GM19452 (cell line): ENCODE data around the gene SORCS2.

Source experiments
- ATAC-seq: cut with Tn5 transposase; IDR thresholded peaks from one replicate; pipeline ENCODE4 v1.9.1; 2021; ENCODE audit not compliant: unreplicated experiment

Gene SORCS2

DNA sequence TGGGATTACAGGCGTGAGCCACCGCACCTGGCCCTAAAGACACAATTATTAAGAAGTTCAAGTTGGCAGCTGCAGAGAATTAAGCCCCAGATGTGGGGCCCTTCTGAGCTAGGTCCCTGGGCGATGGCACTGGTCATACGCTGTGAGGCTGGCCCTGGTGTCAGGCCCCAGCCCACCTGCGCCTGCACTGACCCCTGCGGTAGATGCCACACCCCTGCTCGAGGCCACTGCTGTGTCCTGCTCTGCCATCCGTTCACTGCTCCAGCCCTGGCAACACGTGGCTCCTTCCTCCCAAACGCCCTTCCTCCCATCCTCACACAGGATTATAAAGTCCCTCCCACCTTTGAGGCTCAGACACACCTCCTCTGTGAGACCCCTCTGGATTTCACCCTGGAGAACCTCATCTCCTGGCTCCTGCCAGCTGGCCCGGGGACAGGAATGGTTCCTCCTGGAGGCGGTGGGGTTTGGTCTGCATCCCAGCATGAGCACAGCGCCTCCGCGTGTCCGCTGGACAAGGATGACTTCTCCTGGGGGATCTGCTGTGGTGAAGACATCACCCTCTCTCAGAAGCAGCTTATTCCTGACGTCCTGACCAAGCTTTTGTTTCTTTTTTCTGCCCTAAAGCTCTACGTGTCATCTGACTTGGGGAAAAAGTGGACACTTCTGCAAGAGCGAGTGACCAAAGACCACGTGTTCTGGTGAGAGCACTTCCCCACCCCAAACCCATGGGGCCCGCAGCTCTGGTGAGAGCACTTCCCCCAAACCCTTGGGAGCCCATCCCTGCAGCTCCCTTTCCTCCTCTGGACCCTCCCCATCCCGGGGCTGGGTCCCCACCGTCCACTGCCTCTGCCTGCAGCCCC lies 461.4 kb downstream of the SORCS2 start:
- no peak for ATAC-seq

DNA sequence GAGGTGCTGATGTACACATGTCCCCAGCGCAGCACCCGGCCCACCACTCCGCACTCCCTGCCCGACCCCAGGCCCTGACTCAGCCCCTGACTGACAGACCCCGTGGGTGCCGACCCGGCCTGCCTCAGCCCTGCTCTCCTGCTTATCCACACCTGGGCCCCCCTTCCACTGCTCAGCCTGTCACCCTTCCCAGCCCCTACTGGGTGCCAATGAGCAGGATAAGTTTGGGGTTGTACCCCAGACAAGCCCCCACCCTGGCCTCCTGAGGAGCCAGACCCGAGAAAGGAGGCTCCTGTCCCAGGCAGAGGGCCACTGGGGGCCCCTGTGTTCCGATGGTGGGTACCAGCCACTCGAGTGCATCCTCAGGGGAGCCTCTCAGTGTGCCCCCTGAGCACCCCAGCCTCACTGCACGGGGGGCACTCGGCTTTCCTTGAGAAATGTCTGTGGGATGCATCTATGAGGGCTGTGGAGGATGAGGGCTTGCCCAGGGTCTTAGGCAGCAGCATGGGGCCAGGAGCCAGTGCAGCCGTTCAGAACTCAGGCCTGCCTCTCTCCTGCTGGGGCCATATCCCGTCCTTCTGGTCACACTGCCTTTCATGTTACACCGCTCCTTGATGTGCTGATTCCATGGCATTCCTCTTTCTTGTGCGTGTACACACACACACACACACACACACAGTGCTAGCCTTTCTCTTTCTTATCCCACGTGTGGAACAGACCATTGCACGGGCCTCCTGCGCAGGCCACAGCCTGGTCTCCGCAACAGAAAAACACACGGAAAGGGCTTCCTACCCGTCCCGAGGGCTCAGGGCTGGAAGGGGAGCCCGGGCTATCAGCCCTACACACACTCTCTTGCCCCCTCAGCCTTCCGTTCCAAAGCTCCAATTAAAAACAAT lies 462.5 kb downstream of the SORCS2 start:
- no peak for ATAC-seq

DNA sequence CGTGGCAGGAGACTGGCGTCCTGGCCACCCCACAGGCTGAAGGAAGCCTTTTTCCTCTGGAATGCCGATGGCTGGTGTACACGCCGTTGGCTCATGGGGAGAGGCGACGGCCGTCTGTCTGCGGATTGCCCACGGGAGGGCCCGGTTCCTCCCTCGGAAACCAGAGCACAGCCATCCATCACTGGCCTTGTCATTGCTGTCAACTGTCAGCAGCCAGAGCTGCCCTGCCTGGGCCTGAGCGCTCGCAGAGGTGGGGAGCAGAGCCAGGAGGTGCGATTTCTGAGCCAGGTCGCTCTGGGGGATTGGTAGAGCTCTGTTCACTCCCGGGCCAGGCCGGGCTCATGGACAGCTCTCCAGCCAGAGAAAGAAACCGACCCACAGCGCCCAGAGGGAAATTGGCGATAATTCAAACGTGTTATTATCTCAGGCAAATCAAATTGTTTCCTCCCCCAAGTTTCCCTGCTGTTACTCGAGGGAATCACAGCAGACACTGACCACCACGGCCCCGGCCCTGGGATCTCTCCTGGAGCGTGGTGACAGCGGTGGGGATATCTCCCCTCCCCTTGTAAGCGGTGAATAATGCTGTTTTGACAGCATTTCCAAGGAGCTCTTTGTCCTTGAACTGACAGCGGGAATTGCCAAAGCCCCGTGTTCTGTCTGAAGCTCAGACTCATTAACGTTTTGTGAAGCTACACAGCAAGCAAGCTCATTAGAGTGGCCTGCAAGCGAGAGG lies 463.3 kb downstream of the SORCS2 start:
- ATAC-seq: no peak

DNA sequence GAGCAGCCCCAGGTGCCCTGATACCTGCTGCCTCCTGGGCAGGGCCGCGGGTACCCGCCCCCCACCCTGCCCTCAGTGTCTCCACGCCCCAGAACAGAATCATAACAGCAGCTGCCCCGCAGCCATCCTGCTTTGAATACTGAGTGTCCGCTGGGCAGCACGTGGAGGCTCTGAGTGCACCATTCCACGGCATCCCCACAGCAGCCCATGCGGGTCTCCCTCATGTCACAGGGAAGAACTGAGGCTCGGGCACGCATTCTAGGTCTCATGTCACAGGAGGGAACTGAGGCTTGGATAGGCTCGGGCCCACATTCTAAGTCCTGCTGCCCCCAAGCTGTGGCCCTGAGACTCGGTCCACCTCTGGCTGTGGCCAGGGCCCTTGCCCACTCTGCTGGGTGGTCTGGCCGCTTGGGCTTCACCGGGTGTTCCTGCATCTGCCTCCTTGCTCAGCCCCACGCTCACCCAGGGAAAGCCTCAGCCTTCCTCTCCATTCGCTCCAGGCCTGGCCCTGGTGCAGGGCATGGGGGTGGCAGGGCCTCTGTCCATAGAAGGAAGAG lies 464.0 kb downstream of the SORCS2 start:
- ATAC-seq: no peak

DNA sequence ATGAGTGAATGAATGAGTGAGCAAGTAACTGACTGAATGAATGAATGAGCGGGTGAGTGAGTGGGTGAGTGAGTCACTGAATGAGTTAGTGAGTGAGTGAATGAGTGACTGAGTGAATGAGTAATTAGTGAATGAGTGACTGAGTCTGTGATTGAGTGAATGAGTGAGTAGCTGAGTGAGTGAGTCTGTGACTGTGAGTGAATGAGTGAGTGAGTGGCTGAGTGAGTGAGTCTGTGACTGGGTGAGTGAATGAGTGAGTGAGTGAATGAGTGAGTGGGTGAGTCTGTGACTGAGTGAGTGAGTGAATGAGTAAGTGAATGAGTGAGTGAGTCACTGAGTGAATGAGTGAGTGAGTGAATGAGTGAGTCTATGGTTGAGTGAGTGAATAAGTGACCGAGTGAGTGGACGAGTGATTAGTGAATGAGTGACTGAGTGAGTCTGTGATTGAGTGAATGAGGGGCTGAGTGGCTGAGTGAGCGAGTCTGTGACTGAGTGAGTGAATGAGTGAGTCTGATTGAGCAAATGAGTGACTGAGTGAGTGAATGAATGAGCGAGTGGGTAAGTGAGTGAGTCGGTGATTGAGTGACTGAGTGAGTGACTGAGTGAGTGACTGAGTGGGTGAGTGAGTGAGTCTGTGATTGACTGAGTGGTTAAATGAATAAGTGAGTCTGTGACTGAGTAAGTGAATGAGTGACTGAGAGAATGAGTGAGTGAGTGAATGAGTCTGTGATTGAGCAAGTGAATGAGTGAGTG lies 465.4 kb downstream of the SORCS2 start:
- no peak for ATAC-seq

DNA sequence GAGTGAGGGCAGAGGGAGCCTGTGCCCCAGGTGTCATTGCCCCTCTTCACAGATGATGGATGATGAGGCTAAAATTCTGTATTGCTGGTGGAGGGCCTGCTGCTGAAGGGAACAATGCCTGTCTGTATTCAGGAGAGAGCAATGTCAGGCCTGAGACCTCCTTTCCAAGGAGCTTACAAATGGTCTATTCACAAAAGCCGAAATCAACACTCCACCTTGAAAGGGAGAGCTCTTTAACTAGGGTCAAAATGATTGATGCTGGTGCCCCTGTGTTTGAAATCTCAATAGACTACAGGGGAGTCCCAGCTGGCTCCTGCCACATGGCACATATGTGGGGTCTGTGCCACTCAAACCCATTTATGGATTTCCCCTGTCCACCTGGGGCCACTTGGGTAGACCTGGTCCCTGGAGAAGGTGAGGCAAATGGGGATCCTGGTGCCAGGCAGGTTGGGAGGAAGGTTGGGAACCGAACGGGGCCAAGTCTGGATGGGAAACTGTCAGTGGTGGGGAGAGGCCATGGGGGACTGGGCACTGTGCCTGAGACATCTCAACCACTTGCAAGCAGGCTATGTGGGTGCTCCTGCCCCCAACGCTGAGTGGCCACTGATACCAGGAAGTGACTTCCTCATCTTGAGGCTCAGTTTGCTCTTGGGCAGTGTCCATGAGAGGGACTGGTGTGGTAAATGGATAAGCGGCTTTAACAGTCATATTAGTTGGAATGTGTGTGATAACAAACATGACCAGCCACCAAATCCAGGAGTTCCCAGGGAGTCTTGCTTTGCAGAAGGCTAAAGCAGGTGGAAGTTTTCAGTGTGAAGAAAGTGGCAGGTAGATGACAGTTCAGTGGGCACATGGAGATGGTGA lies 466.2 kb downstream of the SORCS2 start:
- ATAC-seq: no peak

DNA sequence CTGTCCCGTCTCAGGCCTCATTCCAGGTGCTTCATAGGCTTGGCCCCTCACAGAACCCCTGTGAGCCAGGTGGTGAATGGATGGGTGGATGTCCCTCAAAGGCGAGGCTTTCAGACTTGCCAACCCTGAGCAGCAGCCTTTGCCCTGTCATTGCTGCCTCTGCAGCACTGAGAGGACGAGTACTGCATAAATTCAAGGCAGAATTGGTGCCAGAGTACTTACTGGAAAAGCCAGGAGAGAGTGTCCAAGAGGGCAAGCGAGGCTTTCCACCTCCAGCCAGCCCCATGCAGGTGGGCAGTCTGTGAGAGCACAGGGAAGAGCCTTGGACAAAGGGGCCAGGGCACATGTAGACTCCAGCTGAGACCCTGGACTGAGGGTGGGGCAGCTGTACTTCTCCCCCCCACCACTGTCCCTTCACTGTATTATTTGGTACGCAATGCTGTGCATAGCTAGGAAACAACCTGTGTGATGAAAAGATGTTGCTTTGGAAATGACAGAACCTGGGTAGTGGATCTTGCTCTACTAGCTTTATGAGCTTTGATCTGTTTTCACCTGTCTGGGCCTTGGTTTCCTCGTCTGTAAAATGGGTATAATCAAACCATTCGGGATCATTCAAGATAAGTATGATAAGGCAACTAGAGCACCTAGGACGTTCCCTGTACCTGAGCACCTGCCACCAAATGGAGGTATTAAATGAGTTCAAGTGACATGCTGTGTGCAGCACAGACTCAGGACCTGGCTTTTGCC lies 467.3 kb downstream of the SORCS2 start:
- no peak for ATAC-seq

DNA sequence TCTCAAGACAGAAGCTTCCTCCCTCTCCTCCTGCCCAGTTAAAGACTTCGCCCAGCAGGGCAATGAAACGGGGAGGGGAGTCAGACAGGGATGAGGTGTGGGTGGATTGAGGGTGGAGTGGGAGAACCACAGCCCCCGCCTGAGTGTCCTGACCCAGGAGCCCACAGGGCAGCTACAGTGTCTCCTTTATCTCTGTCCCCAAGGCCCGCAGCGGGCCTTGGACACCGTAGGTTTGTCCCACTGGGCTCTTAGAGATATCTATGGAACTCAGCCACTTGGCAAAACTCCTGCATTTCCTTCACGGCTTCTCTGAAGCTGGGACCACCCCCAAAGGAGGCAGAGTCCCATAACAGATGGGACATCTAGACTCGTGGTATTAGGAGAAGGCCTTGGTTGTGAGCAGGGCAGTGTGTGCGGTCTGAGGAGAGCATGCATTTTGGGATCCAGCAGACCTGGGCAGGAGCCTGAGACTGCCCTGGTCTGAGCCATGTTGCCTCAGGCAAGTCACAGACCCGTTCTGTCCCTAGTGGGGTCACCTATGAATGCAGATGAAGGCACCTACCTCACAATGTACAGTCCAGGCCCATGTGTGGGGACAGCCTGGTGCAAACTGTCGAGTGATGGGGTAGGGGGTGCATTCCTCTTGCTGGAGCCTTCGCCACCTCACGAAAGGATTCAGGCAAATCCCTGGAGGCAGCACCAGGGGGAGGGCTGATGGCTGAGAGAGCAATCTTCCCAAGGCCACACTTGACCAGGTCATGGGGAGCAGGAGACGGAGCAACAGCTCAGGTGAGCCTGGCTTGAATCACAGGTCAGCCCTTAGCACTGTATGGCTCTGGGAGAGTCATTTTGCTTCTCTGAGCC lies 468.1 kb downstream of the SORCS2 start:
- ATAC-seq: no peak

DNA sequence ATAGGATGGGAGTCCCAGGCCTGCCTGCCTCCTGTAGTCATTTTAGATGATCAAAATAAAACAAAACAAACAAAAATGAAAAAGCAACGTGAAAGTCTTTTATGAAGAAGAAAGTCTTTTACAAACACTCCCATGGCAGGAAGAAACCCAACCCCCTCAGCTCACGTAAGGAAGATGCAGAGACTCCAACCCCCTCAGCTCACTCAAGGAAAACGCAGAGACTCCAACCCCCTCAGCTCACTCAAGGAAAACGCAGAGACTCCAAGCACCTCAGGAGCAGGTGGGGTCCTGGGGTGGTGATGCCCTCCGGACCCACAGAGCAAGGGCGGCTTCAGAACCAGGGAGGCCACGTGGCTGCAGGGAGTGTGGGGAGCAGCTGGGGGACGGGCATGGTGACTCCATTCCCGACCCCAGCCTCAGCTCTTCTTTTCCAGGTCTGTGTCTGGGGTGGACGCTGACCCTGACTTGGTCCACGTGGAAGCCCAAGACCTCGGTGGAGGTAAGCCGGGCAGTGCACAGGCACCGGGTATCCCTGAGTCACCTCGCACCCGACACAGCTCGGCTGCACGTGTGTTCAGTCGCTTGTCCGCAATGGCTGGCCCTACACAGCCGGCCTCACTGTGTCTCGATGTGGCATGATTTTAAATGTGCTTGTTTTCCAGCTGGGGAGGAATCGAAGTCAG lies 468.9 kb downstream of the SORCS2 start:
- ATAC-seq: no peak

DNA sequence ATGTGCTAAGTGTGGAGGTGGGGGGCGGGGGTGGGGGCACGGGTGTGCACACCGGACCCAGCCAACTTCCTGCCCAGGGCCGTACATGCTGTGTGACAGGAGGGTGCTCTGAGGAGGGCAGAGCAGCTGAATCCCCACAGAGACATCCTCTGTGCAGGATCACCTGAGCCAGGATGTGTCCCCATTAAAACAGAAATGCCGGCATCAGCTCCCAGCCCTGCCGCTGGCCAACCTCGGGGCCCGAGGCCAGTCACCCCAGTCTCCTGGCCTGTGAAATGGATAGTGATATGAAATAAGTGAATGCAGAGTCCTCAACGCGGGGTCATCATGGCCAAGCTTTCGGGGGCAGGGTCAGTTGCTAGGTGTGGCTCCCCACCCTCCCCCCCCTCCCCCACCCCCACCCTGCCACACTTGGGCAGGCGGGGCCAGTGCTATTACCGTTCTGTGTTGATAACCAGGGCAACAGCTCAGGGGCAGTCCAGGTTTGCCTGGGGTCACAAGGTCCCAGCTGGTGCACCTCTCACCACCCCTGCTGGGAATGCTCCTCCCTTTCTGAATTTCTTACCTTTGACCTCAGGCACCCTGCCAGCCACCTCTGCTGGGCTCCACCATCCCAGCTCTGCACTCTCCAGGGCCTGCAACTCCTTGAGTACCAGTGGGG lies 469.6 kb downstream of the SORCS2 start:
- no peak for ATAC-seq

DNA sequence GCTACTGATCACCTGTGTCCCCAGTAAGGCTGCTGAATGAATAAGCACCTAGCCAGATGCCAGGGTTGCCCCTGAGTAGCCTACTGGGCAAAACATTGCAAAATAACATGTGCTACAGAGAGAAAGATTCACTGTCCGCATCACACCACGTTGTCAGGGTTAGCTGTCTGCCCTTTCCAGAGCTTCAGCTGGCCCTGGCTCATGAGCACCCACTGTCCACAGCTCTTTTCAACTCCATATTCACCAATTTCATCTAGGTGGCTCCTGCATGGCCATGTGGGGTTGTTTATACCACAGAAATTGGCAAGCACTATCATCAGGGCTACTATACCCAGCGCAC lies 470.1 kb downstream of the SORCS2 start:
- no peak for ATAC-seq

DNA sequence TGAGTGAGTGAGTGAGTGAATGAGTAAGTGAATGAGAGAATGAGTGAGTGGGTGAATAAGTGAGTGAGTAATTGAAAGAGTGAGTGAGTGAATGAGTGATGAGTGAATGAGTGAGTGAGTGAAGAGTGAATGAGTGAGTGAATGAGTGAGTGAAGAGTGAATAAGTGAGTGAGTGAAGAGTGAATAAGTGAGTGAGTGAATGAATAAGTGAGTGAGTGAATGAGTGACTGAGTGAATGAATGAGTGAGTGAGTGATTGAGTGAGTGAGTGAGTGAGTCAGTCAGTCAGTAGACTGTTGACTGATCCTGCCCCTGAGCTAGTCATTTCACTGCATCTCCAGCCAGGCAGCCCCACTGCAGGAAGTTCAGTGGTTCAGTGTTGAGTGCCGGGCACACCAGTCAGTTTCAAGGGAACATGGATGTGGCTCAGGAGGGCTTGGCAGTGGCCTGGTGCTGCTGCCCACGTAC lies 470.8 kb downstream of the SORCS2 start:
- no peak for ATAC-seq

DNA sequence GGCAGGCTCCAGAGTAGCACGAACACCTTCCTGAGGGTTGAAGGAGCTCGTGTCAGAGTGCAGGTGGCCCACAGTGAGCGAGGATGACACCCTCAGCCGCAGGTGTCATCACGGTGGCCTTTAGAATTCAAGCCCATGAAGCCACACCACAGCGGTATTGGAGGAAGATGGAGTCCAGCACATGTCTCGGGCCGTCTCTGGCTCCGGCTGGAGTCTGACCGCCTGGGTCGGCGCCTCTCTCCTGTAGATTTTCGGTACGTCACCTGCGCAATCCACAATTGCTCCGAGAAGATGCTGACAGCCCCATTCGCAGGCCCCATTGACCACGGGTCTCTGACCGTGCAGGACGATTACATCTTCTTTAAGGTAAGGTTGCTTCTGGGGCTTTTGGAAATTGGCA lies 471.8 kb downstream of the SORCS2 start:
- no peak for ATAC-seq

DNA sequence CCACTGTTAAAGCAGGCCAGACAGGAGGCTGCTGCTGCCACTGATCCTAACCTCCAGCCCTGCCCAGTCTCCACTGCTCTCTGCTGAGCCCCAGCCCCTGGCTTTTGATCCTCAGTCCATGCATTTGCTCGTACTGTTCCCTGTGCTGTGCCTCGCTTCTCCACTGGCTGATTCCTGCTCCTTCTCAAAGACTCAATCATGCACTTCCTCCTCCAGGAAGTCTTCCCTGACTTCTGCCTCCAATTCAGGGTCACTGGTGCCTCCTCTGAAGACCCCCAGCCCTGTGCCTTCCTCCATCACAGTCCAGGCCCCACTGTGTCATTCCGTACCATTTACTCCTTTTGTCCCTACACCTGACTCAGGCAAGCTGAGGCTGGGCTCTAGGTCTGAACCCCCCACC lies 473.0 kb downstream of the SORCS2 start:
- no peak for ATAC-seq

DNA sequence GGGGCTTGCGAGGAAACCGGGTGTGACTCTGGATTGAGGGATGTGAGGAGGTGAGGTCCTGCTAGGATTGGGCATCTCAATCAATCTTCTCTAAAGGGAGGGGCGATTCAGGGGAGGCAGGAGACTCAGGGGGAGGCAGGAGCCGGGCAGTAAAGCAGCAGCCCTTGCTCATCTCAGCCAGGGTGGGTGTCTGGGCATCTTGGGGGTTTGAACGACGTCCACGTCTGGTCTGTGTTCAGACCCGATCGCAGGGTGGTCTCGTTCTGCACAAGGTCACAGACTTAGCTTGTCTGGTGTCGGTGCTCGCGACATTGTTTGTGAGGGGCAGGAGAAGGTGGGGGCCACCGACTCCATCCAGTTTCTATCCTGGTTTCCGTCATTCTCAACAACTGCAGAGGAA lies 473.7 kb downstream of the SORCS2 start:
- ATAC-seq: no peak

DNA sequence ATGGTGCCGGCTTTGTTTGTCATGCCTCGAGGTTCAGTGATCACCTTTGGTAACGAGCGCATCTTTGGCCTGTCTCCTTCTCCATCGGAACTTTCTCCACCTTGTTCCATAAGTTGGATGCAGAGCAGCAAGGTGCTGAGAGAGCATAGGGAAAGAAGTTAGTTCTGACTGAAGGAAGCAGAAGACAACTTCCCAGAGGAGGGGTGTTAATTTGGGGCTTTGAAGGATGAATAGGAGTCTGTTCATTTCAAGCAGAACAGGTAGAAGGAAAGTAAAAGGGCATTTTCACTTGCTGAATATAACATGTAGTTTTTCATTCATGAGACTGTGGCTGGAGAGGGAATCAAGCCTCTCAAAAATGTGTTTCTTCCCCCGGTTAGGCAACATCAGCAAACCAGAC lies 474.4 kb downstream of the SORCS2 start:
- no peak for ATAC-seq

DNA sequence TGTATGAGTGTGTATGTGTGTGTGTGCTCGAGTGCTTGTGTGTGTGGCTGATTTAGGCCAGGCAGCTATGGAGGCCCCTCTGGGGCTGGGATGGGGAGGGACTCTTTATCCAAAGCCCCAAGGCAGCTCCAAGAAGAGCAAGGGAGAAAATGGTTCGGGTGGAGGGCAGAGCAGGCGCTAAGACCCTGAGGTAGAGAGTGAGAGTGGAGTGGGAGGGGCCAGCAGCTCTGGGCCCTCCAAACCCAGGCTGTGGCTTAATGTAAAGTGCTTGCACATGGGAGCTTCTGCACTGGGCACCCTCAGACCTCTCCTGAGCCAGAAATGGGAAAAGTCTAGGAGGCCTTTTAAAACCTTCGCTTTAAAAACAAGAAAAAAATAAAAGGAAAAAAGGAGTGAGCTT lies 475.9 kb downstream of the SORCS2 start:
- no peak for ATAC-seq
